Tibial nerve (tissue), 4 donors: ENCODE measurements around the gene IFITM5.
"Not testable (repeated sequence)": the region's sequence is repeated elsewhere in the genome, so short reads cannot be mapped to it uniquely, and the experiment has no call there.

Experiments used
- CTCF ChIP-seq, 5 experiments: fragments of 200-600 bp in 3 of 5; fragments of 450-650 bp in 2 of 5; sonication (generic) in 3 of 5; IDR thresholded peaks; one replicate each; pipeline ENCODE4 v1.5.1; 2016 to 2019; ENCODE audit warnings: antibody characterized with exemption in 5 of 5, mild to moderate bottlenecking in 3 of 5, moderate library complexity in 2 of 5
- EP300 ChIP-seq, 2 donors: sonication (generic); formaldehyde crosslinking; IDR thresholded peaks; one replicate each; pipeline ENCODE4 v1.6.1; 2017; ENCODE audit warnings: antibody characterized with exemption in 2 of 2, mild to moderate bottlenecking in 1 of 2

GRCh38 chr11:286977-287820 lies 12.1 kb downstream of the IFITM5 start:
- TF ChIP-seq CTCF, EP300 (IDR thresholded peaks at IDR 0.05): not testable (repeated sequence)
